GM21447 (cell line): ENCODE measurements around the gene TSC22D1.

ENCODE experiments used
- ATAC-seq: cut with Tn5 transposase; IDR thresholded peaks from one replicate; pipeline ENCODE4 v1.9.1; 2021; ENCODE audit not compliant: unreplicated experiment

Gene TSC22D1

GRCh38 chr13:44455769-44456168 lies 120.4 kb downstream of the TSC22D1 start:
- no peak for ATAC-seq

DNA sequence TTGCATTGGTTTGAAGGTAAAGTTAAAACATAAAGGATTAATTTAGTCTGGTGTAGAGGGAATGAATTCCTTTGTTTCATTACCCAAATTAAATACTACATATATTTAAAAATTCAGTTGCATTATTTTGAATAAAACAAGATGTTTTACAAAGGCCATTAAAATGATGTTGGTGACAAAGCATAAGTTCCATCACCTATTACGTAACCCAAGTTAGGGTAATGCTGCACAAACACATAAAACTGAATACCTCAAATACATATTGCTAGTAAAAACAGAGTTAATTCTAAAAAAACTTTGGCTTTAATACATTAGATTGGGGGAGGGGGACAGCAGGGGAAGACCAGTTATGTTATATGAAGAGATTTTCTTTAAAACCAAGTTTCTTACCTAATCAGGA lies 122.2 kb downstream of the TSC22D1 start:
- no peak for ATAC-seq

GRCh38 chr13:44453069-44453468 lies 123.1 kb downstream of the TSC22D1 start:
- no peak for ATAC-seq

- no peak for ATAC-seq
Measured at GRCh38 chr13:44452418-44452817, 123.7 kb downstream of the TSC22D1 start.

GRCh38 chr13:44451651-44452050 lies 124.5 kb downstream of the TSC22D1 start:
- ATAC-seq = no peak

- no peak for ATAC-seq
Measured at GRCh38 chr13:44451126-44451525, 125.0 kb downstream of the TSC22D1 start.

GRCh38 chr13:44449999-44450821 lies 125.9 kb downstream of the TSC22D1 start:
- no peak for ATAC-seq

DNA sequence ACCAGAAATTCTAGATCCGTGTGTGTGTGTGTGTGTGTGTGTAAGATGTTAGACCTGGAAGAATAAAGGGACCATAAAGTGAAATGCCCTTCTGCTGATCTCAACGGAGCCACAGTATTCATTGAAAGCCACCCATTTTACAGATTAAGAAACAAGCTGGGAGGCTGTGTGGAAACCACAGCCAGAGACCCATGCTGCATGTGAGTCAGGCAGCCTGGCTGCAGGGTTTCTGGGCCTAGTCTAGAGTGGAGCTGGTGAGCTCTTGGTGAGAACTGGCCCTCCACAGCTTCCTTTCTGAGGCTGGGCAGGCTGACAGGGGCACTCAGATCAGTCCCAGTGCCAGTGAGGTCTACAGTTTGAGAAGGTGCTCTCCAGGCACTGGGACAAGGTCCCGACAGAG lies 127.3 kb downstream of the TSC22D1 start:
- ATAC-seq = no peak

- no peak for ATAC-seq
Measured at GRCh38 chr13:44448373-44448772, 127.8 kb downstream of the TSC22D1 start.

DNA sequence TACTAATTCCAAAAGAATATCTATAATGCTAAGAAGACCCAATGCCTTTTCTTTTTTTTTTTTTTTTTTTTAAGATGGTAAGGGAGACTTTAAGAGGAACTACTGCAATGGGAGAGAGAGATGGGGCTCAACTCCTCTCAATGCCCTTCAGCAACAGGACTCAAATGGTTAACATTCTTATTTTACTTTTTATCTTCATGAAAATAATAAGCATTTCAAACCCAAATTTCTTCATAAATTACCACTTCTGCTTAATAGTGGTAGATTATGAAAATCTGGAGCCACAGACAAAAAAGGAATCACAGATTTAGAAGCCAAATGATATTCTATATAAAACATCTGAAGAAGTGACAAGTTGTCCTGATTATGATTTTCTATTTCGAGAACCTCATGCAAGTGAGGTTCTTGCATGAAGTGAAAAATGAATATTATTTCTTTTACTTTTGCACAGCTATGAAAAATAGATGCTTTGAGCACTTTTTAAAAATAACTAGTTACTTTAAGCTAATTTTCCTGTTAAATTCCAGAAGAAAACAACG lies 128.3 kb downstream of the TSC22D1 start:
- no peak for ATAC-seq

- no peak for ATAC-seq
Measured at GRCh38 chr13:44440046-44440608, 136.0 kb downstream of the TSC22D1 start.

DNA sequence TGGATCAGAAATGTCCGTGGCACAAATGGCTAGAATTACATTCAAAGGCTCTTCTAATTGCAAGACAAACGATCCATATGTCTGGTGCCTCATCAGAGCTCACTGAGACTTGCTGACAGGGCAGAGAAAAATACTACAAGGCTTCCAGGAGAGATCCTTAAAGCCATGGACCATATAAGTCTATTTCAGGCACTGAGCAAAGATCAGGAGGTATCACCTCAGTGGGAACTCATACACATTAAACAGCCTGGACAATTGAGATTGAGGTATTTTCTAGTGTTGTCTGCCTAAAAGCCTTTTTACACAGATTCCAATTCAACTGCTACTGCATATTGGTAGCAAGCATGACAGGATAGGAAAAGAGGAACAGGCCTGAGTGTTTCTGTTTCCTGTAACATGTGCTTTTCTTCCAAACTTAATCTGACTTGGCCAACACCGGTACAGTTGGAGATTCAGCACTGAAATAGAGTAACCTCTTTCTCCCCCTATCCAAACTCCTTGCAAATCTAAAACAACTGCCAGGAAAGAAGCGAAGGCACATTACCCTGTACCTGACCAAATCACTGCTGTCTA lies 136.6 kb downstream of the TSC22D1 start:
- ATAC-seq = no peak

- ATAC-seq = no peak
Measured at GRCh38 chr13:44438234-44438579, 137.9 kb downstream of the TSC22D1 start.

DNA sequence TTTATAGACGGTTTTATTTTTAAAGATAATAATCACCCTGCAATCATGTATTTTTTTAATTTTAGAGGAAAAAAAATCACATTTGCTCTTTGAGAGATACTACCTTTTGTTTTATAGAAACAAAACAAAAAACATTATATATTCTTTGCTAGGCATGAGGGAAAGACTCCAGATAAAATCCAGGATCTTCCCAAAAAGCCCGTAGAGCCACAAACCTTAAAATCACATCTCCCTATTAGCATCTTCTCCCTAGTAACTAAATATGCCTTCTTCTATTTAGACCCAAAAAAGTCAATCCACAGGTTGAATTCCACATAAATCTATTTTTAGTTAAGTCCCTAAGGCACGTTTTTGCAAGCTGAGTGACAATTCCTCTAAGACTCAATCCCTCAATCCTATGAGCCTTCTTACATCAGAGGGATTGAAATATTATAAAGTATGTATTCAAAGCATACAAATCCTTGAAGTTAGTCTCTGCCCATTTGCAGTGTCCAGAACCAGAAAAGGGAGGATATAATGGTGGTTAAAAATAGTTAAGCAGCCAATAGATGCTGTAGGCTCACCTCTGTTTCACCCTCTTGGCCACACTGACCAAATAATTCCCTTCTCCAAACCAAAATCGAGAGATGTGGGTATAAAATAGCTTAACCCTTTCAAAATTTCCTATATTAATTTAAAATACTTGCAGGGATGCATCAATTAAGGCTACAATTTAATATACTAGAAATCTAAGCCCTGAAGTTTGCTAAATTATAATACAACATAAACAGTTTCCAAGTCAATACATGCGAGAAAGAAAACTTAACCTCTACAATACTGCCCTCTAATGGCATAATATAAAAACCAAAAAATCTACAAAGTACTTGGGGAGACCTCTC lies 138.5 kb downstream of the TSC22D1 start:
- ATAC-seq = no peak

DNA sequence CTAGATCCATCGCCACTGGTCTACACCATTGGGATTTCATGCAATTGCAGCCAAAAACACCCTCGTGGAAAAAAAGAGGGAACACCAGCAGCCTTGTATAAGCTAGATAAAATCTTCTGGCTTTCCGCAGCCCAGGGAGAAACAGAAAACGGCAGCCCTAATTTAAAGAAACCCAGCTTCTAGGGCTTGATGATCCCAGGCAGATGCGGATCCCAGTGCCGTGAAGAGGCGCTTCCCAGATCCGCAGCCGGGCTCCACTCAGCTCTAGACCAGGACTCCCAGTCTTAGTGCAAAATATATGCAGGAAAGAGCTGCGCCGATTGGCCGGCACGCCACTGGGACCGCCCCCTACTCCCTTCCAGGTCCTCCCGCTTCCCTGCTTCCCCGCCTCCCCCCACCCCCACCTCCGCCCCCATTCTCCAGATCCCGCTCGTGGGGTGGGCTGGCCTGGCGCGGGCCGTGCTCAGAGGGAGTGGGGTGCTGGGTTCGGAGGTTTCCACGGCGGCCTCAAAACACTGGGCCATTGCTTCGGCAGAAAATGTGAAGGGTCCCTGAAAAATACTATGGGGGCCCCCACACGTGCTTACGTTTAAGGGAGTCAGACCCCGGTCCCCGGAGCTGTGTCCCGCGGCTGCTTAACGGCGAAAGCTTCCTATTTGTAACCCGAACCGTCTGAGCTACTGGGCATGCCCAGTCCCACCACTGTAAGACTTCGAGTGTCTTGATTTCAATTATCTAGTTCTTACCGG lies 139.4 kb downstream of the TSC22D1 start:
- ATAC-seq = no peak

DNA sequence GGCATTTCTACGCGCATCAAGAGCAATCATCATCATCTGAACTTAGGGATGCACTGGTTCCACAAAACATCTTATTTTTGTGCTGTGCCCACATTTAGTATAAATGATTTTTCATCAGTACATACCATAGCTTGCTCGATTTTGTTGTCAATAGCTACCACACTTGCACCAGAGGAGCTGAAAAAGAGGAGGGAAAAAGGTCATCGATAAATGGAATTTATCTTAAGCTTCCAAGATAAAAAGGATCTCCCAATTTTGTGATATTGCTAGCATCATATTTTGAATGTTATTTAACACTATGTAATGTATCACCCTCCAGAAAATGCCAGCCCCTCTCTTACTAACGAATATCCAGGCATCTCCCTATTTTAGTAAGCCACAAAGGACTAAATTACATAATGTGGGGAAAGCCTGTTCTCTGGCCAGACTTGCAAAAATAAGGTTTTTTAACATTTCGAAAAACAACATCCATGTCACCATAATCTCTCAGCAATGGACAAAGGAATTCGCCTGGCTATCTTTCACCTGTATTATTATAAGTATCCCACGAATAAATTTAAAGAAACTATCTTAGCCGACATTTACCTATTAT lies 140.1 kb downstream of the TSC22D1 start:
- ATAC-seq = no peak

- peak; percentile 55 for ATAC-seq
Measured at GRCh38 chr13:44435142-44435918, 140.8 kb downstream of the TSC22D1 start.

- no peak for ATAC-seq
Measured at GRCh38 chr13:44434766-44435141, 141.4 kb downstream of the TSC22D1 start.
